HL-60/S4 treated with phorbol 12-myristate 13-acetate at 8.2 ng/mL for 4 days and 3 days (cell line): Measurements from ENCODE around the gene ELMO1.

Experiments
- in situ Hi-C: fragments of 300-500 bp; cut with MboI; formaldehyde crosslinking; loops from 2 replicates; pipeline ENCODE4 v1.15.0; 2022; ENCODE audit warnings: low sequenced_read_pairs

Gene ELMO1

DNA sequence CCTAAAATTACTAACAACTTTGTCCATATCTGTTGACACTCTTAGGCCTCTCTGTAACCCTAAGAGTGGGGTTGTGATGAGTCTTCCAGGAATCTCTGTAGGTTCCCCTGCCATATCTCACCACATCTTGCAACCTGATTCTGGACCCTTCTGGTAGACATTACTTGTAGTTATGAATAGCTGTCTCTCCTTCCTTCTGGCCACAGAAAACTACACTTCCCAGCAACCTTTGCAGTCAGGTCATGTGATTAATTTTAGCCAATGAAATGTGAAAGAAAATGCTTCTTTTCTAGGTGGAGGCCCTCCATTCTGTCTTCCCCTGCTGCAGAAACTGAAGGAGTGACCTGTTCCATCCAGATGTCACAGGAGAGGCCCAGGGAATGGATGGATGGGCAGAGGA is 576.8 kb downstream of the ELMO1 start:
- in situ Hi-C loops, result no loop called here

DNA sequence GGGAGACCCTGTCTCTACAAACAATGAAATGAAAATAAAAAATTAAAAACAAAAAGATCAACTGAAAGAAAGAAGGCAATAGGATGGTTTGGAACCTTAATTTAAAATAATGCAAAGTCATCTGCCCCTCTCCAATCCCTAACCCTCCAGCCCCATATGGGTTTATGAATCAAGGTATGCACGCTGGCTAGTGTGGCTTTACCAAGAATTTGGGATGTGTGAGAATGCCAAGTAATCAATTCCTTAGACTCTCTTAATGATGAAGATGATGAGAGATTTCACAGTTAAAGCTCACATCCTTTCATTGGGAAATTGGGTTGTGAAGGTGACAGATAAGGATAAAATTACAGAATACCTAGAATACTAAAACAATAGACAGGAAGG is 577.3 kb downstream of the ELMO1 start:
- in situ Hi-C loops, result no loop called here

DNA sequence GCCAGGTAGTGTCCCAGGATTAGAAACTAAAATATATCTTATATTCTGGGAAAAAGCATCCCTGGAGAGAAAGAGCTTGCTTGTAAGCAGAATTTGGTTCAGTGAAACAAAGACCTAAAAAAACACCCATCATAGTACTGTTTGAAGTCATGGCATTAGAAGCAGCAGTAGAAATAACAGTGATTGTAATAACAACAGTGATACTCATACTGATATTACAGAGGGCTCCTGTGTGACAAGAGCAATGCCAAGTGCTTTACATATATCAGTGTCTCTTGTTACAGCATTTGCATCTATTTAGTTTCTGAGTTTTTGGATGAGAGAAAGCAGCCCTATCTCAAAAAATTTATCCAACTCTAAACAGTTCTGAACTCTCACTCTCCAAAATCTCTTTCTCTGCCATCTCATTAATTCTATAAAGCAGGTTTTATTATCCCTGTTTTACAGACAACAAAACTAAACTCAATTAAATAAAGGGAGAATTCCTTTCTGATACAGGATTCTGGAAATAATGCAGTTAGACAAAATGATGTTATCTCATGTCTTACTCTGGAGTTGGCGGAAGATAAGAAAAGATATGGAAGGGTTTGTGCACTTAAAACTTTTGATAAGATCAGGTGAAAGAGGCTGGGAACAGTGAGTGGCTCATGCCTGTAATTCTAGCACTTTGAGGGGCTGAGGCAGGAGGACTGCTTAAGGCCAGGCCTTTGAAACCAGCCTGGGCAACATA is 577.9 kb downstream of the ELMO1 start:
- in situ Hi-C loops, result no loop called here

DNA sequence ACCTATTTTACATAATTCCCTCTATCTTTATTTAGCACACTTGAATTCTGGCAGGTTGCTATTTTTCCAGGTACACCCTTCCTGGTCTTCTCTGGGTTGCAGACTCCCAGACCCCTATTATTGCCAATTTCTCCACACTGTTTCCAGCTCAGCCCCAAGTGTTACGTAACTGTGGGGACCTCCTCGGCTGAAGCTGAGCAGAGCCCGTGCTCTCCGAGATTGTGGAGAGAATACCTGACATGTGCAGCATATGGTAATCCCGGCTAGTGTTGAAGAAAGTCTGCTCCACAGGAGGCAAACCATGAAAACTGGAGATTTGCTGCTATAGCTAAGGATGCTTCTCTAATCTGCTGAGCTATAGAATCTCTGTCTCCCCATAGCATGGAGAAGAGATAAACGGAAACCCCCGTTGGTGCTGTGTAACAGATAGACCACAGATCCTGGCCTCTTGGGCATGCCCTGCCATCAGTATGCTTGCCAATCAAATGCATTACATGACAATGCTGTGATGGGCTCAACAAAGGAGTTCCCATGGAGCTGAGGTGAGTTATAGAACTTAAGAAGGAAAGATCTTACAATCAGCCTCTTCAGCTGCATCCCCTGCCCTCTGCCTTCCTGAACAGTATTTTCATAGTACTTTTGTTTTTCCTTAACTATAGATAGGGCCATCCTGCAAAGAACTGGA is 579.8 kb downstream of the ELMO1 start:
- in situ Hi-C loops, result no loop called here

DNA sequence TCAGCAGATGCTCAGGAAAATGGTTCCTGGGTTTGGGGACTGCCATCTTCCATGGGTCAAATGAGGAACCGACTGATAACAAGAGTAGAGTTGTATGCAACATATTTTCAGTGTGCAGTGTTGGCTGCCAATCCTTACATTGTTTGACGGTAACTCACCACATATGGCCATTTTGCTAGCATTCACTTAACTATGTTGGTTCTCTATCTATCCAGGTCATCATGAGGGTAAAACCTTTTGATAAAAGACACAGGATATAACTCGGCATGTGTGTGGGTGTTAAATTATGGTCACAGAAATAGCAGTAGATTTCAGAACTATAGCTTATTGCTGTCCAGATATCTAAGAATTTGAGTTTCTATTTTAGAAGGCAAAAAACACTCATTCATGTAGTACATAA is 583.6 kb downstream of the ELMO1 start:
- in situ Hi-C loops, result no loop called here

DNA sequence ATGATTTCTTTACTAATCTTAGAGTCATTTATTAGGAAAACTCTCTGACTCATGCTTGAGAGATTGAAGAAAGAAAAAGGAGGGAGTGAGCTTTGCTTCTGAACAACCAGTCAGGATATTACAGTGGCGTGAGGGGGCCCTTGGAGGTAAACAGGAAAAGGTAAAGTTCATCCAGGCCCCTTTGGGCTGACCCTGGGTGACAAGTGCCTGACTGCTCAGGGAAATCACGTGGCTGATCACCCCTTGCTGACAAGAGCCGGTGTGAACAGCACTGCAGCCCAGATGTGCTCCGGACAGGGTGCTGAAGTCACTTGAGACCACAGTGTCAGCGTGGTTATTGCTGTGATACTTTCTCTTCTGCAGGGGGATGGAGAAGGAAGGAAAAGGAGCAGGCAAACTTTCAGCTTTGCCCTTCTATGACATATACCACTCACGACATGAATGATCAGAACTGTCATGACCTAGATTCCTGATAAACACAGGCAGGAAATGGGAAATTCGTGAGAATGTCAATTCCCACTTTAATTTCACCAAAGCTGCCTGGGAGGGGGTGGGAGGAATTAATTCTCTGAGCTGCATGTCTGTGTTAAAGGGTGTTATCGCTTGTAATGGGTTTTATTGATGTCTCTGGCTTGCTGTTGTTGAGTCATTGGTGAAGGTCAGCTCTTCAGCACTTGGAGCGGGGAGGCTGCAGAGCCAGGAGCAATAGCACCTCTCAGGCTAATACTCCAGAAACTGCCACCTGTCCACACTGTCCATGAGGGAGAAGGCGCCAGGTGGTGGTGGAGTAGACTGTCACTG is 584.6 kb downstream of the ELMO1 start:
- in situ Hi-C loops, result no loop called here

DNA sequence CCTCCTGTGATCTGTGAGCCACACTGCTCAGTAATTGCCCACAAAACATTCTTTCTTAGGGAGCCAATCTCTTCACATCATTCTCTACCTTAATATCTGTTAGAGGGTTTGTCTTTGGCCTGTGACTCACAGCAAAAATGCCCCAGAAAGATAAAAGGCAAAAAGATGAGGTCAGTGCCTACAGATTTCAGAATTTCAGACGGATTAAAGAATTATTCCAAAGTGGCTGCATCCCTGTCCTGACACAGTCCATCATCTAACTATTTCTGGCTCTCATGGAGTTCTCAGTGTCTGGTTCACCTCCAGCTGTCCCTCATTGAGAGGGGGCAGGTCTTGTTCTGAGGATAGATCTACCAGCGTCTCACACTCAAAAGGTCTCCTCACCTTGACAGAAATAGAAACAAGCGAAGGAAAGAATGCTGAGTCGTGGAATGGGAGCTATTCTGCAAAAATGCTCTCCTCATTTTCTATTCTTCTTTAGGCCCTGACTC is 585.8 kb downstream of the ELMO1 start:
- in situ Hi-C loops, result no loop called here

DNA sequence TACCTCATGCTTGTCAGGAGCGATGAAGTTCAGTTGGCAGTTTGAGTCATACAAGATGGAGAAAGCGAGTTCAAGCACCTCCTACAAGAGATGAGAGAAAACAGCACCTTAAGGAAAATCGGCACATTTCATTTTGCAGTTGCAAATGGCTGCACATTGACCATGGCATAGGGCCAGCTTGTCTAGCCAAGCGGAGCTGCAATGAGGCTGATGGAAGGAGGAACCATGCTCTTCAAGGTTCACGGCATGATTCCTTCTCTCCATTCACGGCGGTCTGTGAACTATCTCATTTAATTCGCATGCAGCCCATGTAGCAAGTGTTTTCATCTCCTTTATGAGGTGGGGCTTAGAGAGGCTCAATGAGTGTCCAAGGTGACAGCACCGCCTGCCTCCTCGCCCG is 587.0 kb downstream of the ELMO1 start:
- in situ Hi-C loops, result no loop called here

DNA sequence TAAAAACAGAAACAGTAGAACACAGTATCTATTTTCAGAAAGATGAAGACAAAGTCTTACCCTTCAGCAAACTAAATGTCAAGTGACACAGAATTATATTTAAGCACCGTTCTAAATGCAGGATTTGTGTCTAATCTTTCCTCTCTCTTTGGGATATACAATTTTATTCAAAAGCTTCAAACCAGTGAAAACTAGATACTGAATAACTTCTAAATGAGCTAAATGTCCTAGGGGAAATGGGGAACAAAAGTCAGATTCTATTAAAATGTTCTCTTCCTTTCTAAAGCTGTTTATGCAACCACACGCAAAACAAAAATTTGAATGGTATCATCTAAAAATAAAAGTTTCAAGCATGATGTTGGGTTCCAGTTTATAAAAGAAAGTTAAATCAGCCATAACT is 588.0 kb downstream of the ELMO1 start:
- in situ Hi-C loops, result no loop called here

DNA sequence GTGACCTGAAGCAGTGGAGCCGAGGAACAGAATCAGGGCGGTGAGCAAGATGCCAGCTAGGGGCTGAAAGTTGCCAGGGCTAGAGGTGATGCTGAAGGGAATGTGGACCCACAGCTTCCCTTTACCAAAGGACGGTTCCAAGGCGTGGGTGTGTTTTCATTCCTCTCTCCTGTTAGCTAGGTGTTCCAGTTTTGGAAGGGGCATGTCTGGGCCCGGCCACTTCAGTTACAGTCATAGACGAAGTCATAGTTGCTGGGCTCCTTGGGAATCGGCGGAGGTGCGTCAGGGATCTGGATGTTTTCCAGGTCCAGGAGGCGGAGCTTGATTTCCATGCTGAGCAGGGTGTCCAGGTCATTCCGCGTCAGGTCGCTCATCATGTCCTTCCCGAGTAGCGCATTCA is 593.3 kb downstream of the ELMO1 start:
- in situ Hi-C loops, result no loop called here

DNA sequence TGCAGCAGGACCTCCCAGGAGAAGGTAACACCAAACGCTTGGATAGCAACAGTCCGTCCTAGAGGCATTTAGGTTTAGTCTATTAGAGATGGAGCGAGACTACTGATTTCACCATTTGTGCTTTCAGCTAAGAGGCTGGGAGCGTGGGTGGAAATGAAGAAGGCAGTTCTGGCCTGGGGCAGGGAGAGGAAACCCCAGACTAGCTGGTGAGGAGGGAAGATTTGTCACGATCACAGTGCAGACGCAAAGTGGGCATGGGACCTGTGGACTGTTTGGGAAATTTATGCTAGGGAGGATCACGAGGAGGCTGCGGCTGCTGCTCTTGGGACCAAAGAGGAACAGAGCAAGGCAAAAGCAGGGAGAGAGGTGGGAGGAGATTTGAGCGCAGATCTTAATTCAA is 594.0 kb downstream of the ELMO1 start:
- in situ Hi-C loops, result no loop called here

DNA sequence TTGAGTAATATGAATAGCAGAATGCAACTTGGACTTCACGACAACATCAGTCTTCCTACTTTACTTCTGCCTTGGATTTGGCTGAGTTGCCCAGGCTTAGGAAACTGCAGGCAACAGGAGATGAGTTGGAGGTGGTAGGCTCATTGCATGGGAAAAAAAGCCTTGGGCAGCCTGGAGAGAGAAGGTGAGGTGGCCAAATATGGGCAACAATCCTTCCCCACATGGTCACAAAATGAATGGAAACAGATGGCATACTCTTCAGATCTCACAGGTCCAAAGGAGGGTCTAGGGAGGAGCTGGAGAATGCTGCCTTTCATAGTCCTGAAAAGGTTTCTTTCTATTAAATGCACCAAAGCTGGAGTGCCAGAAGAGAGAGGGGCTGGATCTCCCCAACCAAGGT is 595.7 kb downstream of the ELMO1 start:
- in situ Hi-C loops, result no loop called here

DNA sequence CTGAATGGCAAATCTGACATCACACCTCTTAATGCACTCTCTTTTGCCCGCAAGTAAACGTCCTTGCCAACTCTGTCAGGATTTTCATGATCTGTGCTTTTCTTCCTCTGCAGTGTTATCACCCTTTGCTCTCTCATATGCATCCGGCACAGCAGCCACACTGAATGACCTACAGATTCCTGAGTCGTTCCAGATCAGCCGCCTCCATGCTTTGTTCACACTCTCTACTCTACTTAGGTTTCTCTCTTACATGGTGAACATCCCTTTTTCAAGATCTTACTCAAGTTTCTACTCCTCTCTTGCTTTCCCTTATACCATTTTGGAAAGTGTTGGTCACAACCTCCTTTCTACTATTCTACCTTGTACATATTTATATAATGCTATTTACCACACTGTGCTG is 596.6 kb downstream of the ELMO1 start:
- in situ Hi-C loops, result no loop called here

DNA sequence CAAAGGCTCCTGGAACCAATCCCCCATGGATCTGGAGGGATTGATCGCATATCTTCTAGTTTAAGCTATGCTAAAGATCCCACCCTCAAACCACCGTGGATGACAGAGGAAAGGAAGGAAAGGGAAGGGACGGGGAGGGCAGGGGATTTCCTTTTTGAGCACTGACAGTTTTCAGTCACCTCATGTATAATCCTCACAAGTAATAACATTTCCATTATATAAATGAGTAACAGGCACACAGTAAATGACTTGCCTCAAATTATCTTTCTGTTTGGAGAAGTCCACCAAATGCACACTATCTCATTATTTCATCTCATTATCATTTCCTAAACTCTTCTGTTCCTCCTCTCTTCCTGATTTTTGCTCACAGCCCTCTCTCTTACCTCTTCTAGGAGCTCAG is 597.3 kb downstream of the ELMO1 start:
- in situ Hi-C loops, result no loop called here

DNA sequence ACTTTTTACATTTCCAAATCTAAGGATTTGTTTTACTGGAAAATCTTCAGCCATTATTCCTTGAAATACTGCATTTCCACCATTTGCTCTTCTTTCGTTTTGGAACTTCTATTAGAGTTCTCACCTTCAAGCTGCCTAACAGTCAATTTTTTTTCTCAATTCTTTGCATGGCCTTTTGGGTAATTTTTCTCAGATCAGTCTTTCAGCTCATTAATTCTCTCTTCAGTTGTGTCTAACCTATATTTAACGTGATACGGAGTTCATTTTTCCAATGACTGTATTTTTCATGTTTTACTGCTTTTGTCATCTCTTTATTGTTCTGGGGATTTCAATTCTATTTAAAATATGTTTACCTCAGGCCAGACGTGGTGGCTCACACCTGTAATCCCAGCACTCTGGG is 600.7 kb downstream of the ELMO1 start:
- in situ Hi-C loops, result no loop called here

DNA sequence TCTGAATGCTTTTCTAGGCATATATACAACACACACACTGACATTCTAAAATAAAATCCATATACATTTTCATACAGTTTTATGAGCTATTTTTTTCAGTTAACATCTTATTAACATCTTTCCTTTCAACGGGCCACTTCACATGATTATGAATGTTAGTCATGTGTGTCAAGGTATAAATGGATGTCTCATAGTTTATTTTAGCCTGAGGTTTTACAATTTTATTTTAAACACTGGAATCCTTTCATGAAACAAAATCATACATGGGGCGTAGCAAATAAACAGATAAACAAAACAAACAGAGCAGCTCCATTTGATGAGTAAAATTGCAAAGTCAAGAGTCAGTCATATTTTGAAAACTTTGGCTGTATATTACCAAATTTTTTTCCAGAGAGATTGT is 604.3 kb downstream of the ELMO1 start:
- in situ Hi-C loops, result no loop called here

DNA sequence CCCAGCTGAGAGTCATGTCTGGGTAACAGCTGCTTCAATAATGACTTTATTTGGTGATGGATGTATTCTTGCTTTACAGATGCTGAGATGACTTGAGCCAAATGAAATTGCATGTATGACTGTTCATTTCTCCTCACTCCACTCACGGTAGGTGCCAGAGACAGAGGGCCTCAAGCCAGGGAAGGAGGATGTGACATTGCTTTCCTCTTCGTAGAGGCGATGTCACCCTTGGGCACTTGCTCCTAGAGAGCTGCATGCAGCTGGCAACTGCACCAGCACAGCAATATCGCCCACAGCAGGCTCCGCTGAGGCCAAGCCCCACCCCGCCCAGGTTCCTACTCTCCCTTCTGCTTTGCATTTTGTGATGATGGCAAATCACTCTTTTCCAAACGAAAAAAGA is 607.8 kb downstream of the ELMO1 start:
- in situ Hi-C loops, result no loop called here

DNA sequence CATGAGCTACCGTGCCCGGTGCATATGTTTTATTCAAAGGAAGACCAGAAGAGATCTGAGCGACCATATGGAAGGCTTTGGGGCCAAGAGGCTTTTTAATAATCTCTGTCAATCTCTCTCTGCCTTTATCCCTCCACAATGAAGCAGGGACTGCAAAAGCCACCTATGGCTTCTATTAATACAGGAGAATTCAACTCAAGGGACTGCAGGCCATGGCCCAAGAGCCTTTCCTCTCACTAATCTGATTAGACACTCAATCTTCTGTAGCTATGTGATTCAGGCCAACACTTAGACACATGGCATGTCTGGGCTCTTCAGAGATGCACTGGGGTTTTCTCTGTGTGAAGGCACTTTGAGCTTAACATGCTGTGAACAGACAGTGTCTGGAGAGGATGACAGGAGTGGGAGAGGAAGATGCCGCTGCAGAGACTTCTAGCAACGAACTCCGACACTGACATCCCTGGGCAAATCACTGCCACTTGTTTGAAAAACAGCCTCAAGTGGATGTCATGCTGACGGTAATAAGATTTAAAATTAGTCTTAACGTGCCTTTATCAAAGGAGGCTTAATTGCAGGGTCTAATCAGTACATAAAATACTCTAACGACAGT is 609.9 kb downstream of the ELMO1 start:
- in situ Hi-C loops, result no loop called here

DNA sequence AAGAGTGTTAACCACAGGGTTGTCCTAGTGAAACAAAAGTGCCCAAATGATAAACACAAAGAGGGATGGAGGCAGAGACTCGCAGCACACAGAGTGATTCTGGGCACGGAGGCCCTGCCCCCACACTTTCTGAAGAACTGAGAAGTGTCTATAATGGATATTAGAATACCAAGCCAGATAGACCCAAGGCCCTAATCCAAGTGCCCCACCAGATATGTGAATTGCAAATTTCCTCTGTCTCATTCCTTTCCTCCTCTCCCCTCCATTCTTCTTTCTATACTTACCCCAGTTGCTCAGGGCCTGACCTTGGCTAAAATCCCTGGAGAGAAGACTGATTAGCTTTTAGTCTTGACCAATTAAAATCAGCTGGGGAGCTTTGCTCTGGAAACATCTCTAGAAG is 617.6 kb downstream of the ELMO1 start:
- in situ Hi-C loops, result no loop called here

DNA sequence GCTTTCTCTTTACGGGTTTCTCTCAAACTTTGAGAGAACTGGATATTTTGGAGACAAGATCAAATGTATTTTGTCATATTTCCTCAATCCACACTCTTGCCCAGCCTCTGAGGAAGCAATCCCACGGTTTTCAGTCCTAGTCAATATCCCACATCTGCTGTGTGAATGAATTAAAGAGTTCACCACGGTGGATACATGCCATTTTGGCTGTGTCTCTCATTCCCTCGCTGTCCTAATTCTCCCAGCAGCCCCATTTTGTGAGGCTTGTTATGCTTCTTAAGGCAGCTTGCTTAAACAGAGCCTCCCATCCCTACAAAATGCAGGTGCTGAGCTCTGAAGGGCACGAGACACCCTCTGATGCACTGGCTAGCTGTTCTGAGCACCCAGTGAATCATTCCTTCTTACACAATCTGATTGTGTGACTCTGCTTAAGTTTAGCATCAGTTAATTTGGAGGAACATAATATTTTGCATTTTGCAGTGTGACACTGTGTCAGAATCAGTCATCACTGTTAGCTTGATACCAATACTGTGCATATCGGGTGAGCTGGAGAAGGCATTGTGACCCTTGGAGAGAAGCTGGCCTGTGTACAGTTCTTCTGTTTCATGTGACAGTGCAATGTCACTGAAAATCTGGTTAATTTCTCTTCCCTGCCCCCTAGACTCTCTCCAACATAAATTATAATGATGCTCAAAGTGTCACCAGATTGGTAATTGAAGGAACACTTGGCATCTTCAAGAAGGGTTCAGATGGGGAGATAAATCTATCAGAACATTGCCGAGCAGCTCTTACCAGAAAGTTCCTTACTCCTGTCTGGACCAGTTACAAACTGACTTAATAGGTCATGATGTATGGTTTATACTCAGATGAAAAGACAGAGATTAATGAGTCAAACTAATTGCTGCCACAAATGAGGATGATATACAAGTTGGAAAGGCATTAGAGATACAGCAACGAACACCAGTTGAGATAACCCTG is 620.6 kb downstream of the ELMO1 start:
- in situ Hi-C loops, result no loop called here
